Pulmonary artery endothelial cell (primary cell): Measurements from ENCODE around the gene ZNF560. TPM values are rescaled to one million over a fixed set of nuclear protein-coding genes. Genes with fewer than 3 reads are reported as not detected.
"Not testable (repeated sequence)": the region's sequence is repeated elsewhere in the genome, so short reads cannot be mapped to it uniquely, and the experiment has no call there.

Experiments used
- DNase-seq: peaks from one replicate; pipeline ENCODE4 v3.0.0-alpha.2; 2011; ENCODE audit warnings: low read depth, low spot score
- total RNA-seq: library from RNA; depleted of rRNA; stranded (reverse); fragments of >200 nt; gene quantifications from 2 replicates; pipeline ENCODE4 v1.2.3, GENCODE V29; 2014

ZNF560 gene
- total RNA-seq, result 2.1 TPM in 1 of 2 replicates, not detected in the other

DNA sequence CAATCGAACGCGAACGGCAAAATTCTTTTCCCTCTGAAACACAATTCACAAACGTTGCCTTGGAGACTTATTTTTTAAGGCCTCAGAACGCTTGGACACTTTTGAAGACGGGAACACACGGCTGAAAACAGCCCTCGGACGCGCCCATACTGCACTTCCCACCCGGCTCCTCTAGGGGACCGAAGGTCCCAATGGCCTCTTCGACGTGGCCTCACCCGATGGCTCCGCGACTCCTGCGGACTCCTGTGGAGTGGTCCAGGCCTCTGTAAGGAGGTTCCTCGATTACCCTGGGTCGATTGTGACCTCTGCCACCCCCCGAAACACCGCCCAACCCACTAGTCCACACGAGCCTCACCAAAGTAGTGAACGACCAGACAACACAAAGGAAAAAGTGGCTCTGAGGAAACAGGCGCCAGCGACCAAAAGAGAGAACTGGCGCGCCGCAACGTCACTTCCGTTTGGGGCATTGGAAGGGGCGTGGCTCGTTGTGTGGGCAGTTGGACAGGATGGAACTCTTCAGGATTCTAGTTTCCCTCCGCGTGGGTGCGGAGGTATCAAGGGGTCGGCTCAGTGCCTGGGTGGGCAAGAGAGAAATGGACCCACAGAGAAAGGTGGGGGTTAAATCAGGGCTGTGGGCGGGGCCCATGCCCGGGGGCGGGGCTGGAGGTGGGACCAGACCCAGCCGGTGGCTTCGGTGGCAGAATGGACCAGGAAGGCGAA is at the start of gene ZNF560:
Gene ZNF560 (minus strand): TSS at position 434 of the 720 bp plus-strand sequence. CDS start 23,303 bp downstream, outside the sequence.
- no peak for DNase-seq

DNA sequence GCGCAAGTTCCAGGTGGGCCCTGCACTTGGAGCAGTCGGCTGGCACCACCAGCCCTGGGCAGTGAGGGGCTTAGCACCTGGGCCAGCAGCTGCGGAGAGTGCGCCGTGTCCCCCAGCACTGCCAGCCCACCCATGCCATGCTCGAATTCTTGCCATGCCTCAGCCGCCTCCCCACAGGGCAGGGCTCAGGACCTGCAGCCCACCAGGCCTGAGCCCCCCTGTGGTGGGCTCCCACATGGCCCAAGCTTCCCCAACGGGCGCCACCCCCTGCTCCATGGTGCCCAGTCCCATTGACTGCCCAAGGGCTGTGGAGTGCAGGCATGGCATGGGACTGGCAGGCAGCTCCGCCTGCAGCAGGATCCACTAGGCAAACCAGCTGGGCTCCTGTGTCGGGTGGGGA is 49.5 kb upstream of the ZNF560 start:
- no peak for DNase-seq

GRCh38 chr19:9541281-9541680 is 42.9 kb upstream of the ZNF560 start:
- DNase-seq, result not testable (repeated sequence)

DNA sequence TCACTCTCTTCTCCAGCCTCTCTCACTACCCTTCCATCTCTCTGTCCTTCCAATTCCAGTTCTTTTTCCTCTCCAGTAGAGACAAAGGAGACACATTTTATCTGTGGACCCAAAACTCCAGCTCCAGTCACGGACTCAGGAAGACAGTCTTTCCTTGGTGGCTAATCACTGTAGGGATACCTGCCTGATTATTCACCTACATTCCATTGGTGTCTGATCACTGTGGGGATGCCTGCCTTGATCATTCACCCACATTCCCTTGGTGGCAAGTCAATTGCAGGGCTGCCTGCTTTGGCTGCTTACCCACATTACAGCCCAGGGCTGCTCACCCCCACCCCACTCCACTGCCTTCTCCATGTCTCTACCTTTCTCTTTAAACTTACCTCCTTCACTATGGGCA is 41.5 kb upstream of the ZNF560 start:
- DNase-seq, result not testable (repeated sequence)

GRCh38 chr19:9539201-9539600 is 40.8 kb upstream of the ZNF560 start:
- DNase-seq, result not testable (repeated sequence)

- DNase-seq, result peak; percentile 74
These were observed 40.0 kb upstream of the ZNF560 start, which contains the start of gene ZNF426 for GRCh38 chr19:9538183-9539058. Gene ZNF426 (minus strand): TSS chr19:9538645. CDS start chr19:9536232, 2,413 bp downstream.

GRCh38 chr19:9535934-9536333 is 37.5 kb upstream of the ZNF560 start:
- no peak for DNase-seq

DNA sequence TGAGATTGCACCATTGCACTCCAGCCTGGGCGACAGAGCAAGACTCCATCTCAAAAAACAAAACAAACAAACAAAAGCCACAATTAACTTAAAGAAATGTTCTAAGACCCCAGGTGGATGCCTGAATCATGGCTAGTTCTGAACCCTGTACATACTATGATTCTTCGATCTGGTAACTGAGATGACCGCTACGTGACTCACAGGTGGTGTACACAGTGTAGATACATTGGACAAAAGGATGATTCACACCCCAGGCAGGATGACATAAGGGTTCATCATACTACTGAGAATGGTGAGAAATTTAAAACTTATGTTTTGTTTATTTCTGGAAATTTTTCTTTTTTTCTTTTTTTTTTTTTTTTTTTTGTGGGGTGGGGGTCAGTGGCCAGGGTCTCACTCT is 33.5 kb upstream of the ZNF560 start:
- no peak for DNase-seq

GRCh38 chr19:9528757-9529336 is 30.4 kb upstream of the ZNF560 start:
- DNase-seq, result no peak

DNA sequence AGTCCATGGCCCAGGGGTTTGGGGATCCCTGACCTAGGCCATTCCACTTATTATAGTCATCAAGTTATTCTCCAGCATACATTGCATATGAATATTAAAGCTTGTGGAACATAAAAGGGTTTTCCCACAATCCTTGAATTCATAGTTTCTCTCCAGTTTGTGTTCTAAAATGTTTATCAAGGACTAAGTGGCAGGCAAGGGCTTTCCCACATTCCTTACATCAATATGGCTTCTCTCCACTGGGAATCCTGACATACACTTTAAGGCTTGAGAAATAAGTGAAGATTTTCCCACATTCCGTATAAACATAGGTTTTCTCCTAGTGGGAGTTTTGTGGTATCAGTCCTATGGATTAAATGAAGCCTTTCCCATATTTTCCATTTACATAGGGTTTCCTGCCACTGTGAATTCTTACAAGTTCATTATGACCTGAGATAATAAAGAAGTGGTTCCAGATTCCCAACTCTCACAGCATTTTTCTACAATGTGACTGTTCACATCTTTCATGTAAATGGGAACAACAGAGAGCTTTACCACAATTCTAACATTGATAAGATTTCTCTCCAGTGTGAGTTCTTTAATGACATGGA is 25.6 kb upstream of the ZNF560 start:
- no peak for DNase-seq

DNA sequence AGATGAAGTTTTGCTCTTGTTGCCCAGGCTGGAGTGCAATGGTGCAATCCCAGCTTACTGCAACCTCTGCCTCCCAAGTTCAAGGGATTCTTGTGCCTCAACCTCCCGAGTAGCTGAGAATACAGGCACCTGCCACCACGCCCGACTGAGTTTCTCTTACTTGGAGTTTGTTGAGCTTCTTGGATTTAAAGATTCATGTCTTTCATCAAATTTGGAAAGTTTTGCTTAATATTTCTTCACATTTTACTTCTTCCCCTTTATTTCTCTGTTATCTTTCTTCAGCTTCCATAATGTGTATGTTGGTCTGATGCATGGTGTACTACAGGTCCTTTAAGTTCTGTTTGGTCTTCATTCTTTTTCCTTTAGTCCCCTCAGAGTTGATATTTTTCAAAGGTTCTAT is 8.9 kb upstream of the ZNF560 start:
- DNase-seq, result no peak

GRCh38 chr19:9500796-9501195 is 2.4 kb upstream of the ZNF560 start:
- DNase-seq, result no peak

GRCh38 chr19:9494096-9494495 is 4.3 kb downstream of the ZNF560 start:
- no peak for DNase-seq

GRCh38 chr19:9487016-9487415 is 11.4 kb downstream of the ZNF560 start:
- DNase-seq, result no peak

DNA sequence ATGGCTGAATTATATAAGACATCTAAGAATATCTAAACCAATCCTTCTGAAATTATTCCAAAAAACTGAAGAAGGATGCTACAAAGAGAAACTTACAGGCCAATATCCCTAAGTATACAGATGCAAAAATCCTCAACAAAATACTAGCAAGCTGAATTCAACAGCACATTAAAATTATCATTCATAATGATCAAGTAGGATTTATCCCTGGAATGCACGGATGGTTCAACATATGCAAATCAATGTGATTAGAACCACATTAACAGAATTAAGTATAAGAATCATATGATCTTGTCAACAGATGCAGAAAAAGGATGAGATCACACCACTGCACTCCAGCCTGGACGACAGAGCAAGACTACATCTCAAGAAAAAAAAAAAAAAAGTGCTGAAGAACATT is 13.3 kb downstream of the ZNF560 start:
- DNase-seq, result no peak

GRCh38 chr19:9474975-9475374 is 23.4 kb downstream of the ZNF560 start:
- no peak for DNase-seq

- no peak for DNase-seq
These were observed 31.3 kb downstream of the ZNF560 start for GRCh38 chr19:9467161-9467560.

GRCh38 chr19:9461938-9462337 is 36.5 kb downstream of the ZNF560 start:
- no peak for DNase-seq

- no peak for DNase-seq
These were observed 42.3 kb downstream of the ZNF560 start for GRCh38 chr19:9456018-9456689.

- no peak for DNase-seq
These were observed 44.5 kb downstream of the ZNF560 start for GRCh38 chr19:9453953-9454352.

DNA sequence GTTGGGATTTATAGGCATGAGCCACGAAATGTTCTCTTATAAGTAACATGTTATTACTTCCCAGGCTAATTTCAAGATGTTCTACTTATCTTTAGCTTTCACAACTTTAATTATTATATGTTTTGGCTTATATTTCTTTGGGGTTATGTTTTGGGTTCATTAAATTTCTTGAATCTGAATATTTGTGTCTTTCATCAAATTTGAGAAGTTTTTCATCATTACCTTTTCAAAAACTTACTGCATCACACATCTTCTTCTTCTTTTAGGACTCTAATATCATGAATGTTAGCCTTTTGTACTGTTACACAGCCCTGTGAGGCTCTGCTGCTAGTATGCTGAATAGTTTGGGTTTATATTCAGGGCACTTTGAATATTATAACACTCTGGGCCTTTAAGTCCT is 53.4 kb downstream of the ZNF560 start:
- no peak for DNase-seq
